GM19023 (cell line): ENCODE measurements around the gene GPX5.
"Not testable (repeated sequence)": the region's sequence is repeated elsewhere in the genome, so short reads cannot be mapped to it uniquely, and the experiment has no call there.

ENCODE experiments used
- ATAC-seq: cut with Tn5 transposase; IDR thresholded peaks from one replicate; pipeline ENCODE4 v1.9.1; 2021; ENCODE audit warnings: mild to moderate bottlenecking, moderate library complexity; ENCODE audit not compliant: unreplicated experiment

The GPX5 gene, protein sequence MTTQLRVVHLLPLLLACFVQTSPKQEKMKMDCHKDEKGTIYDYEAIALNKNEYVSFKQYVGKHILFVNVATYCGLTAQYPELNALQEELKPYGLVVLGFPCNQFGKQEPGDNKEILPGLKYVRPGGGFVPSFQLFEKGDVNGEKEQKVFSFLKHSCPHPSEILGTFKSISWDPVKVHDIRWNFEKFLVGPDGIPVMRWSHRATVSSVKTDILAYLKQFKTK

GRCh38 chr6:28525496-28526039 is at the start of gene GPX5:
Gene GPX5 (plus strand): TSS chr6:28525881. CDS start chr6:28526014, 133 bp downstream.
- ATAC-seq: no peak

DNA sequence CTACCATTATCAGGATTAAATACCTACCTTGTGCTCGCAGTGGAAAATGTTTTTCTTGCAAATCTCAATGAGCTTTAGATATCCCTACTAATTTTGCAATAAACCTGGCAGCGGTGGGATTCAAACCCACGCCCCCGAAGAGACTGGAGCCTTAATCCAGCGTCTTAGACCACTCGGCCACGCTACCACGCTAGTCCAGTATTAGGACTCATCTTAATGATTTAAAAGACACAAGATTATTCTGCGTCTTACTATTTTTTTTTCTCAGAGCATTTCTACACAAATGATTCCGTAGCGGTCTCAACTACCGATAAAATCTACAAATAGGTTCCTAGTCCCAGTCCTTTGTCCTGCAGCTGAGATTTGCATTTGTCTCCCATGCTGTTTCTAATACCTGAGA is 47.2 kb upstream of the GPX5 start:
- no peak for ATAC-seq

GRCh38 chr6:28480253-28480932 is 45.3 kb upstream of the GPX5 start:
- no peak for ATAC-seq

DNA sequence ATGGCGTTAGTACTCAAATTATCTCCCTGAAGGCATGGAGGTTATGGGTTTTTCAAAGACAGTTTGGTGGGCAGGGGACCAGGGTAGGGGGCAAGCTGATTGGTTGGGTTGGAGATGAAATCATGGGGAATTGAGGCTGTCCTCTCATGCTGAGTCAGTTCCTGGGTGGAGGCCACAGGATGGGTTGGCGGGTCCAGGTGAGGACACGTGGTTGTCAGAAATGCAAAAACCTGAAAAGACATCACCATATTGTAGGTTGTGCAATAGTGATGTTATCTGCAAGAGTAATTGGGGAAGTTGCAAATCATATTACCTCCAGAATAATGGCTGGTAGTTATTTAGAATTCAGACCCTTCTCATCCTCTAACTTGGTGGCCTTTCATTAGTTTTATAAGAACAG is 40.2 kb upstream of the GPX5 start:
- ATAC-seq: no peak

GRCh38 chr6:28486533-28486932 is 39.1 kb upstream of the GPX5 start:
- ATAC-seq: no peak

GRCh38 chr6:28486988-28487742 is 38.5 kb upstream of the GPX5 start:
- no peak for ATAC-seq

- ATAC-seq: no peak
Measured at GRCh38 chr6:28488916-28489365, 36.7 kb upstream of the GPX5 start.

DNA sequence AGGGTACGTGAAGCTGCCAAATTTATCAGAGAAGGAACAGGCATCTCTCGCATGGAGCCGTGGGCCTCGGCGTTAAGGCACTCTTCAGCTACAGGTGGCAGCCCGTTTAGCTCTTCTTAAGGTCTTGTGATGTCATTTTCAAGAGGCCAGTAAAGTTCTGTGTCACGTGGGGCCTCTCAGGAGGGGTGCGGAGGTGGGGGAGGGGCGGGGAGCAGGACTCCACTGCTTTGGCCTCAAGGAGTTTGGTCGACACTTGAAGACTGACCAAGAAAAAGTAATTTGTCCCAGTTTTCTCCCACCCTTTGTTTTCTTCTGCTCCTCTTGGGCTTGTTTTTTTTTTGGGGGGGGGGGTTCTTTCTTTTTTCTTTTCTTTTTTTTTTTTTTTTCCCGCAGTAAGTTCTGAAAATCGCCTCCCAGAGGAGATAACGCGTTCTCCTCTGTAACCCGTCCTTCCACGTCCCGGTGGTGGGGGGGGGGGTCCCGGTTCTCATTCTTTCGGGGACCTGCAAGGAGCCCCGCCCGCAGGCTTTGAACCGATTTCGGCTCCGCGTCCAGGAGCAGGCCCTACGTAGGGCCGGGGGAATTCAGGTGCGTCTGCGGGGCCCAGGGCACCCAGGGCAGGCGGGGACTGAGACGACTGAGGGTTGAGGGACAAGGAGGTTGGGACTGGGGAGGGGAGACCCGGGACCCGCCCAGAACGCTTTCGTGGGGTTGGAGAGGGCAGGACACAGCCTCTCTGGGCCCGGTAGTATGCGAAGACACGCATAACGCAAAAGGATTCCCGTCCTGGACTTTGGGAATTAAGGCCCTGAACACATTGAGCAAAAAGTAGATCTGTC is 36.1 kb upstream of the GPX5 start:
- ATAC-seq: peak; percentile 66

DNA sequence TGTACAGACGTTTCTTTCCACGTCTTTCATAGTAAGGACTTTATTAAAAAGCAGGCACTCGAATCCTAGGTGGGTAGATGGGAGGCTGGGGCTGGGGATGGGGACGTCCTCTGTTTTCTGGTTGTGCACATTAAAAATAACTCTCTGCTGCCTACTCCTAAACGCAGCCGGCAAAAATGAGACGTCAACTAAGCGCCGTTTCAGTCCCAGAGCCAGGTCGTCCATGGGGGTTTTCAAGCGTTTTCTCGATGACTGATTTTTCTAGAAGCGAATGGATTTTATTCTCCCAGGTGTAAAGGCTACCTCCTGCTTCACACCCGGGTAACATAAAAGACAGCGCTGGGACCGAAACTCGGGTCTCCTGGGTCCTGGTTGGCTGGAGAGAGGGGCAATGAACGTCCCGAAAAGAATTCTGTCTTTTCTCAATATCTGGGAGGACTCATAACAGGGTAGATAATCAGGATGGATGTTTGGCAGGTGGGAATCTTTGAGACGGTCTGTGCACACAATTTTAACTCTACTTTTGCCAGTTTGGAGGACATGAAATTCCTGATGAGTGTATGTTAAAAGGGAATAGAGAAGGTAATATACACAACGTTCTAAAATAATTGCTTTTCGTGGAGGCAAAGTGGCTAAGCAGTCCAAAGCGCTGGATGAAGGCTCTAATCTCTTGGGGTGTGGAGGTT is 35.3 kb upstream of the GPX5 start:
- ATAC-seq: peak; percentile 27

DNA sequence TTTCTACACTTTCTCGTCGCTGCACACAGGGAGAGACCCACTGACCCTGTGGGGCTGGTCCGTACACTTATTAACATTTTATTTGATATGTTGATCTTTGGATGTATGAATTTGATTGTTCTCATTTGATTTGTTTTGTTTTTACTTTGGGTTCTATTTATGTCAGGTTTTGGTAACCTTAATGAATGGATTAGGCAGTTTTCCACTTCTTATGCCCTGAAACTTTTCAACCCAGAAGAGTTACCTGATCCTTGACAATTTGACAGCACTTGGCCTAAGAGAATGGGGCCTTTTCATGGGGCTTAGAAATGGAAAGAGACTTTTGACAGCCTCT is 33.7 kb upstream of the GPX5 start:
- no peak for ATAC-seq

DNA sequence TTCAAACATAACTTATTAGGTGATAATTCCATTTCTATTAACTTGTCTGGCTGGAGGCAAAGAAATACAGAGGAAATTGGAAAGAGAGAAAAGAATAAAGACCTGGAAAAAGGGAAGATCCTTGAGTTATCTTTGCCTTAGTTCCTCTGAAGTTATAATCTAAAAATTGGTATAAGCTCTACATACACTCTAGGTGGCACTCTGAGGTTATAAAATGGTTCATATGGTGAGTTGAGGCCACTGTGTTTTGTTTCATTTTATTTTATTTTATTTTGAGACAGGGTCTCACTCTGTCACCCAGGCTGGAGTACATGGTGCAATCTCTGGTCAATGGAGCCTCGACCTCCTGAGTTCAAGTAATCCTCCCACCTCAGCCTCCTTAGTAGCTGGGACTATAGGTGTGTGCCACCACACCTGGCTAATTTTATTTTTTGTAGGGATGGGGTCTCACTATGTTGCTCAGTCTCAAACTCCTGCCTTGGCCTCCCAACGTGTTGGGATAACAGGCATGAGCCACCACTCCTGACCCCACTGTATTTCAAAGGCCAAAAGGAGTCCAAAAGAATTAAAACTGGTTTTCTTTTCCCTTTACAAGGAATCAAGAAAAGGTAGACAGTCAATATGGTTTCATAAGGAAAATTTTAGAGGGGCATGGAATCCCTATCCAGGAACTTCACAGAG is 29.4 kb upstream of the GPX5 start:
- no peak for ATAC-seq

DNA sequence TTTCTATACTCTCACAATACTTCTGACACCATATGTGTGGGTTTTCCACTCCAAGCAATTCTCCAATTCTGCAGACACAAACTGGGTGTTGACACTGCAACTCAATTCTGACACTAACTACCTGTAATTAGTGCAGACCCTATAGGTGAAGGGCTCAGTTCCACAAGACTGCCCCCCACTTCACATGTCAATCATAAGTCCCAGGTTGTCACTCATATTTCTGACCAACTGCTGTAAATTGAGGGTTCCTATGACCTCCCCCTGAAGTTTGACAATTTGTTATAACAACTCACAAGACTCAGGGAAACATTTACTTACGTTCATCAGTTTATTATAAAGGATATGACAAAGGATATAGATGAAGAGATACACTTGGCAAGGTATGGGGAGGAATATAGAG is 28.4 kb upstream of the GPX5 start:
- ATAC-seq: no peak

DNA sequence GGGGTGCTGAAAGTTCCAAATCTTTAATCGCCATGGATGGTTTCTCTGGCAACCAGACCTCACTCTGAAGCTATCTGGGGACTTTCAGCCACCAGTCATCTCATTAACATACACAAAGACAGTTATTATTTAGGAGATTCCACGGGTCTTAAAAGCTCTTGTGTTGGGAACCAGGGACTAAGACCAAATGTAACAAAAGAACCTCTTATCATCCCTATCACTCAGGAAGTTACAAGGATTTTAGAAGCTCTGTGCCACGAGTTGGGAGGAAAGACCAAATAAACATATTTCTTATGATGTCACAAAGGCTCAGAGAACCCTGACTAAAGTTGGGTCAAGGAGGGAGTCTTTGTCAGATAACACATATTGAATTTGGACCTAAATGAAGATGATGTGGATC is 27.8 kb upstream of the GPX5 start:
- ATAC-seq: no peak

GRCh38 chr6:28501259-28501658 is 24.4 kb upstream of the GPX5 start:
- no peak for ATAC-seq

GRCh38 chr6:28502136-28502535 is 23.5 kb upstream of the GPX5 start:
- not testable (repeated sequence) for ATAC-seq

DNA sequence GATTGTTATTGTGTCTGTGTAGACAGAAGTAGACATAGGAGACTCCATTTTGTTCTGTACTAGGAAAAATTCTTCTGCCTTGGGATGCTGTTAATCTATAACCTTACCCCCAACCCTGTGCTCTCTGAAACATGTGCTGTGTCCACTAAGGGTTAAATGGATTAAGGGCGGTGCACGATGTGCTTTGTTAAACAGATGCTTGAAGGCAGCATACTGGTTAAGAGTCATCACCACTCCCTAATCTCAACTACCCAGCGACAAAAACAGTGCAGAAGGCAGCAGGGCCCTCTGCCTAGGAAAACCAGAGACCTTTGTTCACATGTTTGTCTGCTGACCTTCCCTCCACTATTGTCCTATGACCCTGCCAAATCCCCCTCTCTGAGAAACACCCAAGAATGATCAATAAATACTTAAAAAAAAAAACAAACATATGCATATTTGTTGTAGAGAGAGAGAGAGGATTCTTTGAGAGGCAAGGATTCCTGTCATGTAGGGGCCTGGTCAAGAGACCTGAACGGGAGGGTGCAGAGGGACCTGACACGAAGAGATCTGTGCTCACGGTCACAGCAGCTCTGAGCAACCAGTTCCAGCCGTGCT is 22.9 kb upstream of the GPX5 start:
- ATAC-seq: not testable (repeated sequence)

GRCh38 chr6:28505733-28506132 is 19.9 kb upstream of the GPX5 start:
- ATAC-seq: no peak

DNA sequence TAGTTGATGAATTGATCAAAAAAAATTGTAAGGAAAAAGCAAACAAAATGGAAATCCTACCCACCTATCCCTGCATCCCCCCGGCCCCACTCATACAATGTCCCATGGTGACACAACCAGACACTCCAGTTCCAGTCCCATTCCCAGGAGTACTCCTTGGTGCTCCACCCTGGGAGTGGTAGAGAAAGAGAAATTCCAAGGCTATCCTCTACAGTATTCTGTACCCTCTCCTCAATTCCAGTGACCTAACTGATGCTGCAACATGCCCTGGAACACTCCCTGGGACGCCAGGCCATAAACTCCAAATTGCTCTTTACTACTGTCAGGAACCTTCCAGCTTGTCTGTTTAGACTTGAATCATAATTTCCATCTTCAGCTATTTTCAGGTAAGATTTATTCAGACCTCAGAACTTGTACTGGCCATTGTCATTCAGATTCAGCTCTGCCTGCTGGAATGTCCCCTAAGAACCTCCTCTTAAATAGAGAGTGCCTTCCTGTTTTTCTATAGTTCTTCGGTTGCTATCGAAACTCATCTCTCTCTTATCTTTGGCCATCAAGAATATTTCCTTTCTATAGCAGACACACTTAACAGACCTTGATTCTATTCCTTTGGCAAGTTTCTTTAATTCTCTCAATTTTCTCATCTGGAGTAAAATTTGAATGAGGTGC is 18.7 kb upstream of the GPX5 start:
- ATAC-seq: no peak
